Suprapubic skin (tissue), 3 donors: ENCODE data around the gene MAP6.

Experiments used
- CTCF ChIP-seq, 2 donors: fragments of 200-600 bp in 1 of 2; fragments of 450-650 bp in 1 of 2; sonication (generic) in 1 of 2; IDR thresholded peaks; one replicate each; pipeline ENCODE4 v1.5.1; 2016 to 2019; ENCODE audit warnings: antibody characterized with exemption in 2 of 2, mild to moderate bottlenecking in 1 of 2, moderate library complexity in 1 of 2
- POLR2A ChIP-seq, 2 donors: fragments of 450-650 bp; IDR thresholded peaks; one replicate each; pipeline ENCODE4 v1.6.1; 2017; ENCODE audit warnings: antibody characterized with exemption in 2 of 2, mild to moderate bottlenecking in 2 of 2, moderate library complexity in 2 of 2

- TF ChIP-seq CTCF (IDR thresholded peaks at IDR 0.05) (no peak), POLR2A (IDR thresholded peaks at IDR 0.05) (no peak)
These were observed 76.1 kb downstream of the MAP6 start for GRCh38 chr11:75592715-75593114.
